Measurements from ENCODE around the gene BNIP1. TPM values are rescaled to one million over a fixed set of nuclear protein-coding genes. Genes with fewer than 3 reads are reported as not detected.

Gene BNIP1
- total and polyA plus RNA-seq, 2 donors (not counting 1 experiment from before 2014, with no cell fraction given) = 23.5 to 23.9 TPM

- DNase-seq (ENCODE audit: low read depth in 2 of 2) = peak; percentile 66 to 80
- Histone ChIP-seq H3K9me3 (ENCODE audit: control insufficient read depth, insufficient read depth, low read depth, low read length) (no peaks in the 10 kb centered on the region), H3K27me3 (ENCODE audit: control insufficient read depth, insufficient read depth, low read length) (peaks cover 15% of the 10 kb centered on the region), H3K4me1 (ENCODE audit: control insufficient read depth, extremely low read depth, insufficient read depth, low read length) (peaks cover 3% of the 10 kb centered on the region), H3K79me2 (ENCODE audit: control insufficient read depth, insufficient read depth, low read length) (no peaks in the 10 kb centered on the region), H3K4me3 (replicated peaks in 1 of 4; ENCODE audit: control extremely low read depth in 1 of 4, insufficient read depth in 1 of 4, low read depth in 3 of 4, low read length in 4 of 4) (no peak overlapping the region), H2AFZ (ENCODE audit: low read length) (no peak overlapping the region), H3K27ac (ENCODE audit: insufficient read depth, low read length) (no peak overlapping the region), H4K20me1 (ENCODE audit: control insufficient read depth, extremely low read depth, insufficient read depth, low read length) (no peaks in the 10 kb centered on the region), H3K36me3 (ENCODE audit: control insufficient read depth, insufficient read depth, low read length) (no peaks in the 10 kb centered on the region), H3K4me2 (ENCODE audit: extremely low read depth, insufficient read depth, low read length) (no peak overlapping the region), H3K9ac (ENCODE audit: insufficient read depth, low read length) (no peak overlapping the region)
- TF ChIP-seq EZH2 (IDR thresholded peaks at IDR 0.05; ENCODE audit: low read length, missing control alignments) = no peak
- TF ChIP-seq CTCF (conservative IDR thresholded peaks at IDR 0.05 in 1 of 2, IDR thresholded peaks at IDR 0.05 in 1 of 2; ENCODE audit: low read depth in 1 of 2, low read length in 2 of 2) = no peak
Observed at GRCh38 chr5:173201636-173202265, 57.4 kb downstream of the BNIP1 start.

DNA sequence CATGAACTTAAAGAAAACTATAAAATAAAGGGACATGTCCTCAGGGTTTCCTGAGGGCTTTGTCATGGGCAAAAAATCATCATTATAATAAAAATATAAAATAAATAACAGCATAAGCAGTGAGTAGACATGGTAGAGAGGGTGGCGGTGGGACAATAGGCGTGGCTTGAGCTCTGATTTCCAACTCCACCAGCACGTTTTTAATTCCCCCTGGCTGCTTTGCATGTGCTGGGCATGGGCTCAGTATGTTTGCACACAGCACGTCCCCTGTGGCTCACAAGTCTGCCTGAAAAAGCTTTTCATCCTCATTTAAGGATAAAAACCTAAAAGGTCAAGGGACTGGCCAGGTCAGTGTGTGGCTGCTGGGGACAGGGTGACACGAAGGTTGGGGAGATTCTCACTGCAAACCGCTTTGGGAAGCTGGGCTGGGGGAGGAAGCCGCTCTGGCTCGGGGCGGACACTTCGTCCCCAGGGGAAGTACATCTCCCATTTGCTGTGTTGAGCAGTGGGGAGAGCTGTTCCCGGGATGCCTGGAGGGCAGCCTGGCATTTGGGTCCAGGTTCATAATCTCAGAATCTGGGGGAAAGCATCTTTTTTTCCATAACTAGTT, 58.0 kb downstream of the BNIP1 start:
- Histone ChIP-seq H3K9ac (ENCODE audit: insufficient read depth, low read length) (no peak overlapping the region), H3K79me2 (ENCODE audit: control insufficient read depth, insufficient read depth, low read length) (no peaks in the 10 kb centered on the region), H4K20me1 (ENCODE audit: control insufficient read depth, extremely low read depth, insufficient read depth, low read length) (no peaks in the 10 kb centered on the region), H2AFZ (ENCODE audit: low read length) (no peak overlapping the region), H3K4me1 (ENCODE audit: control insufficient read depth, extremely low read depth, insufficient read depth, low read length) (peaks cover 3% of the 10 kb centered on the region), H3K4me2 (ENCODE audit: extremely low read depth, insufficient read depth, low read length) (peak overlapping the region; percentile 25), H3K9me3 (ENCODE audit: control insufficient read depth, insufficient read depth, low read depth, low read length) (no peaks in the 10 kb centered on the region), H3K4me3 (replicated peaks in 1 of 4; ENCODE audit: control extremely low read depth in 1 of 4, insufficient read depth in 1 of 4, low read depth in 3 of 4, low read length in 4 of 4) (no peak overlapping the region), H3K36me3 (ENCODE audit: control insufficient read depth, insufficient read depth, low read length) (no peaks in the 10 kb centered on the region), H3K27ac (ENCODE audit: insufficient read depth, low read length) (no peak overlapping the region), H3K27me3 (ENCODE audit: control insufficient read depth, insufficient read depth, low read length) (peaks cover 14% of the 10 kb centered on the region)
- TF ChIP-seq EZH2 (IDR thresholded peaks at IDR 0.05; ENCODE audit: low read length, missing control alignments) (no peak), CTCF (conservative IDR thresholded peaks at IDR 0.05 in 1 of 2, IDR thresholded peaks at IDR 0.05 in 1 of 2; ENCODE audit: low read depth in 1 of 2, low read length in 2 of 2) (no peak)
- no peak for DNase-seq (ENCODE audit: low read depth in 2 of 2)

DNA sequence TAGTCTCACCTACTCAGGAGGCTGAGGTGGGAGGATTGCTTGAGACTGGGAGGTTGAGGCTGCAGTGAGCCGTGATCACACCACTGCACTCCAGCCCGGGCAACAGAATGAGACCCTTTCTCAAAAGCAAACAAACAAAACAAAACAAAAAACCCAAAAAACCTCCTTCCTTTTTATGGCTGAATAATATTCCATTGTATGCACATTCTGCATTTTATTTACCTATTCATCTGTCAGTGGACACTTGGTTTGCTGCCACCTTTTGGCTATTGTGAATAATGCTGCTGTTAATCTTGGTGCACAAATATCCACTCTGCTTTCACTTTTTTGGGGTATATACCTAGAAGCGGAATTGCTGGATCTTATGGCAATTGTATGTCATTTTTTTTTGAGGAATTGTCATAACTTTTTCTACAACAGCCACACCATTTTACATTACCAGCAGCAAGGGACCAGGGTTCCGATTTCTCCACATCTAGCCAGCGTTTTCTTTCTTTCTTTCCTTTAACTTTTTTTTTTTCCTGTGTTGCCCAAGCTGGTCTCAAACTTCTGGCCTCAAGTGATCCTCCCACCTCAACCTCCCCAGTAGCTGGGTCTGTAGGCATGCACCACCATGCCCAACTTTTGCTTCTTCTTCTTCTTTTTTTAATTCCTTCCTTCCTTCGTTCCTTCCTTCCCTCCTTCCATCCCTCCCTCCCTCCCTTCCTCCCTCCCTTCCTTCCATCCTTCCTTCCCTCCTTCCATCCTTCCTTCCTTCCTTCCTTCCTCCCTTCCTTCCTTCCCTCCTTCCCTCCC, 60.1 kb downstream of the BNIP1 start:
- no peak overlapping the region for H3K9ac ChIP-seq (ENCODE audit: insufficient read depth, low read length)
- H3K36me3 ChIP-seq (ENCODE audit: control insufficient read depth, insufficient read depth, low read length) = no peaks in the 10 kb centered on the region
- no peak overlapping the region for H3K4me3 ChIP-seq (replicated peaks in 1 of 4; ENCODE audit: control extremely low read depth in 1 of 4, insufficient read depth in 1 of 4, low read depth in 3 of 4, low read length in 4 of 4)
- DNase-seq (ENCODE audit: low read depth in 2 of 2) = peak; percentile 12 to 47
- H3K27ac ChIP-seq (ENCODE audit: insufficient read depth, low read length) = no peak overlapping the region
- H3K27me3 ChIP-seq (ENCODE audit: control insufficient read depth, insufficient read depth, low read length) = peaks cover 10% of the 10 kb centered on the region
- TF ChIP-seq CTCF (conservative IDR thresholded peaks at IDR 0.05 in 1 of 2, IDR thresholded peaks at IDR 0.05 in 1 of 2; ENCODE audit: low read depth in 1 of 2, low read length in 2 of 2) = peak; percentile 37 to 62
- TF ChIP-seq EZH2 (IDR thresholded peaks at IDR 0.05; ENCODE audit: low read length, missing control alignments) = no peak
- peaks cover 3% of the 10 kb centered on the region for H3K4me1 ChIP-seq (ENCODE audit: control insufficient read depth, extremely low read depth, insufficient read depth, low read length)
- no peak overlapping the region for H2AFZ ChIP-seq (ENCODE audit: low read length)
- no peaks in the 10 kb centered on the region for H3K79me2 ChIP-seq (ENCODE audit: control insufficient read depth, insufficient read depth, low read length)
- H4K20me1 ChIP-seq (ENCODE audit: control insufficient read depth, extremely low read depth, insufficient read depth, low read length) = no peaks in the 10 kb centered on the region
- no peak overlapping the region for H3K4me2 ChIP-seq (ENCODE audit: extremely low read depth, insufficient read depth, low read length)
- H3K9me3 ChIP-seq (ENCODE audit: control insufficient read depth, insufficient read depth, low read depth, low read length) = no peaks in the 10 kb centered on the region

Data from fibroblast of lung (primary cell).